Fibroblast of villous mesenchyme (primary cell): ENCODE data around the gene DRC3. TPM values are rescaled to one million over a fixed set of nuclear protein-coding genes. Genes with fewer than 3 reads are reported as not detected.

Experiments used
- DNase-seq: peaks from one replicate; pipeline ENCODE4 v3.0.0-alpha.2; 2010; ENCODE audit warnings: low read depth
- H3K4me3 ChIP-seq: 2 replicates; pipeline ENCODE4 v1.5.1; 2011; ENCODE audit warnings: low read depth, mild to moderate bottlenecking, low read length
- total RNA-seq: library from RNA; depleted of rRNA; stranded (reverse); fragments of >200 nt; gene quantifications from 2 replicates; pipeline ENCODE4 v1.2.3, GENCODE V29; 2012
- TF ChIP-seq, protein P1 (sequence below): IDR thresholded peaks from 2 replicates; pipeline ENCODE4 v1.5.1; 2012; ENCODE audit warnings: low read depth, mild to moderate bottlenecking, low read length; ENCODE audit not compliant: insufficient read depth

The DRC3 gene
- total RNA-seq, 1 donor, result under 0.01 TPM

DNA sequence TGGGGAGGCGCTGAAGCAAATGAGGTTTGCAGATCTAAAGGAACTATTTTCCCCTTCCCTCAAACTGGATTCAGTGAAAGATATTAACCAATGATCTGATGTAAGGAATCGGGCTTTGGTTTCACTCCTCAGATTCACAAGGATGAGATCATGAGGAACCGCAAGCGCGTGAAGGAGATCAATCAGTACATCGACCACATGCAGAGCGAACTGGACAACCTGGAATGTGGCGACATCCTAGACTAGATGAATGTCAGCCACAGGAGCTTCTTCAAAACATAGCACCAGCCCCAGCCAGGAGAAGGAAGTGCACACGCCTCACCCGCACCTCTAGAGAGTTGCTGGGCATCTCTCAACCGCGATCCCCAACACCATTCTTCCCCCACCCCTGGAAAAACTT is 43.8 kb downstream of the DRC3 start:
- TF ChIP-seq, protein P1, sequence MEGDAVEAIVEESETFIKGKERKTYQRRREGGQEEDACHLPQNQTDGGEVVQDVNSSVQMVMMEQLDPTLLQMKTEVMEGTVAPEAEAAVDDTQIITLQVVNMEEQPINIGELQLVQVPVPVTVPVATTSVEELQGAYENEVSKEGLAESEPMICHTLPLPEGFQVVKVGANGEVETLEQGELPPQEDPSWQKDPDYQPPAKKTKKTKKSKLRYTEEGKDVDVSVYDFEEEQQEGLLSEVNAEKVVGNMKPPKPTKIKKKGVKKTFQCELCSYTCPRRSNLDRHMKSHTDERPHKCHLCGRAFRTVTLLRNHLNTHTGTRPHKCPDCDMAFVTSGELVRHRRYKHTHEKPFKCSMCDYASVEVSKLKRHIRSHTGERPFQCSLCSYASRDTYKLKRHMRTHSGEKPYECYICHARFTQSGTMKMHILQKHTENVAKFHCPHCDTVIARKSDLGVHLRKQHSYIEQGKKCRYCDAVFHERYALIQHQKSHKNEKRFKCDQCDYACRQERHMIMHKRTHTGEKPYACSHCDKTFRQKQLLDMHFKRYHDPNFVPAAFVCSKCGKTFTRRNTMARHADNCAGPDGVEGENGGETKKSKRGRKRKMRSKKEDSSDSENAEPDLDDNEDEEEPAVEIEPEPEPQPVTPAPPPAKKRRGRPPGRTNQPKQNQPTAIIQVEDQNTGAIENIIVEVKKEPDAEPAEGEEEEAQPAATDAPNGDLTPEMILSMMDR, result no peak
- DNase-seq, result no peak
- H3K4me3 ChIP-seq, result no peak overlapping the region

- TF ChIP-seq, protein P1, result no peak
- H3K4me3 ChIP-seq, result no peak overlapping the region
- peak; percentile 68 for DNase-seq
Measured at GRCh38 chr17:18017958-18018357, 45.3 kb downstream of the DRC3 start.

DNA sequence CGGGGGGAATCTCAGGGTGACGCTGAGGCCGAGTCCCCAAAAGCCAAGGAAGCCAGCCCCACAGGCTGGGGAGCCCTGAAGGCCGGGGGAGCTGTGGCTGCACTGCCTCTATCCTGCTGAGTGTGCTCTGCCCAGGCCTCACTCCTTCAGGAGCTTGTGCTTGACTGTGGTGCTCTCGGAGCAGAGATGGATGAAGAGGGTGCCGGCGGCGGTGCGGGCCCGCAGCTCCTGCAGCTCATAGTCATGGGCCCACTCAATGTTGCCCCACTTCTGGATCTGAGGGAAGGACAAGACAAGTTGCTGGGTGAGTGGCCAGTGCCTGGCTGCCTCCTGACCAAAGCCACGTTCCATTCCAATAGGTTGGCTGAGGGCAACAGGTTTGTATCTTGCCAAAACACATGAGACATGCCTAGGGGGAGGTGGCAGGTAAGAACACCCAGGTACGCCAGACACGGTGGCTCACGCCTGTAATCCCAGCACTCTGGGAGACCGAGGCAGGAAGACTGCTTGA is 45.8 kb downstream of the DRC3 start:
- TF ChIP-seq, protein P1, result no peak
- H3K4me3 ChIP-seq, result no peak overlapping the region
- no peak for DNase-seq

GRCh38 chr17:18019838-18020154 is 47.1 kb downstream of the DRC3 start:
- DNase-seq, result no peak
- TF ChIP-seq, protein P1, result no peak
- H3K4me3 ChIP-seq, result no peak overlapping the region

- no peak for DNase-seq
- TF ChIP-seq, protein P1, result no peak
- no peak overlapping the region for H3K4me3 ChIP-seq
Measured at GRCh38 chr17:18020971-18021370, 48.3 kb downstream of the DRC3 start.

GRCh38 chr17:18021372-18021771 is 48.7 kb downstream of the DRC3 start:
- TF ChIP-seq, protein P1, result no peak
- DNase-seq, result no peak
- H3K4me3 ChIP-seq, result no peak overlapping the region

GRCh38 chr17:18025241-18025944 is 52.7 kb downstream of the DRC3 start:
- TF ChIP-seq, protein P1, result no peak
- no peak overlapping the region for H3K4me3 ChIP-seq
- DNase-seq, result peak; percentile 23
